Measurements from ENCODE around the gene BBLN. TPM values are rescaled to one million over a fixed set of nuclear protein-coding genes. Genes with fewer than 3 reads are reported as not detected.

The BBLN gene
- total RNA-seq, 1 experiment from 2014 or later: 74.9 TPM

DNA sequence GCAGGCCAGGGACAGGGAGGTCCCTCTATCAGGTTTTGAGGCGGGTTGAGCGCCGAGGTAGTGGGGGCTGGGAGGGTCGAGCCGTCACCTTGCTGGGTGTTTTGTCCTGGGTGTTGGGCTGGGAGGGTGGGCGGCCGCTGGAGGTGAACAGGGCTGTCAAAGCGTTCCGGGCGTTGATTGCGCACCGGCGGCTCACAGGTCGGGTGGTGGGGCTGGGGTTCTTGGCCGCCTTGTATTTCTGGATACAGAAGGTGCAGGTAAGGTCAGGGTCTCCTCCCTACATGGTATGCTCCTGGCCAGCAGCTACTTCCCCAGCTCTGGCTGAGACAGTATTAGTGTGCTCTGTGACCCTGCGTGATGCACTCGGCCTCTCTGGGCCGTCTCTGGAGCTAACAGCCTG, 6.1 kb downstream of the BBLN start:
- no peak overlapping the region for H3K27ac ChIP-seq (ENCODE audit: insufficient read length, low read depth, low read length)
- no peak overlapping the region for H2AK5ac ChIP-seq (ENCODE audit: insufficient read length, low read length)
- no peak overlapping the region for H4K5ac ChIP-seq (ENCODE audit: insufficient read length, low read depth, low read length)
- no peak overlapping the region for H3K18ac ChIP-seq (ENCODE audit: insufficient read length, low read depth, low read length)
- no peak overlapping the region for H2BK15ac ChIP-seq (ENCODE audit: low read depth, low read length)
- H3K4ac ChIP-seq (ENCODE audit: low read depth, low read length): no peak overlapping the region
- no peaks in the 10 kb centered on the region for H4K20me1 ChIP-seq (ENCODE audit: control insufficient read depth, insufficient read depth, insufficient read length)
- DNase-seq: no peak
- no peak overlapping the region for H3K4me2 ChIP-seq (ENCODE audit: insufficient read depth, insufficient read length, low read length)
- H2AFZ ChIP-seq (ENCODE audit: low read length): no peak overlapping the region
- H2BK12ac ChIP-seq (ENCODE audit: insufficient read length, low read depth, low read length): no peak overlapping the region
- H2BK20ac ChIP-seq (ENCODE audit: low read depth, low read length, poor library complexity, severe bottlenecking): no peak overlapping the region
- no peaks in the 10 kb centered on the region for H3K79me1 ChIP-seq (ENCODE audit: insufficient read depth, low read depth, low read length, poor library complexity, severe bottlenecking)
- no peaks in the 10 kb centered on the region; the same call in 1 of the 2 replicates for H3K4me1 ChIP-seq (ENCODE audit: insufficient read depth, low read length)
- H3K79me2 ChIP-seq (ENCODE audit: insufficient read depth, low read length): no peaks in the 10 kb centered on the region
- no peak overlapping the region for H3K56ac ChIP-seq (ENCODE audit: insufficient read length, low read depth, low read length)
- TF ChIP-seq, protein P1, sequence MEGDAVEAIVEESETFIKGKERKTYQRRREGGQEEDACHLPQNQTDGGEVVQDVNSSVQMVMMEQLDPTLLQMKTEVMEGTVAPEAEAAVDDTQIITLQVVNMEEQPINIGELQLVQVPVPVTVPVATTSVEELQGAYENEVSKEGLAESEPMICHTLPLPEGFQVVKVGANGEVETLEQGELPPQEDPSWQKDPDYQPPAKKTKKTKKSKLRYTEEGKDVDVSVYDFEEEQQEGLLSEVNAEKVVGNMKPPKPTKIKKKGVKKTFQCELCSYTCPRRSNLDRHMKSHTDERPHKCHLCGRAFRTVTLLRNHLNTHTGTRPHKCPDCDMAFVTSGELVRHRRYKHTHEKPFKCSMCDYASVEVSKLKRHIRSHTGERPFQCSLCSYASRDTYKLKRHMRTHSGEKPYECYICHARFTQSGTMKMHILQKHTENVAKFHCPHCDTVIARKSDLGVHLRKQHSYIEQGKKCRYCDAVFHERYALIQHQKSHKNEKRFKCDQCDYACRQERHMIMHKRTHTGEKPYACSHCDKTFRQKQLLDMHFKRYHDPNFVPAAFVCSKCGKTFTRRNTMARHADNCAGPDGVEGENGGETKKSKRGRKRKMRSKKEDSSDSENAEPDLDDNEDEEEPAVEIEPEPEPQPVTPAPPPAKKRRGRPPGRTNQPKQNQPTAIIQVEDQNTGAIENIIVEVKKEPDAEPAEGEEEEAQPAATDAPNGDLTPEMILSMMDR (conservative IDR thresholded peaks at IDR 0.05): no peak
- H3K9me3 ChIP-seq (ENCODE audit: control insufficient read depth, low read depth, low read length): no peaks in the 10 kb centered on the region
- H3K4me1 Mint-ChIP-seq: peaks cover 1% of the 10 kb centered on the region in 2 experiments
- H2BK120ac ChIP-seq (ENCODE audit: low read depth, low read length, poor library complexity, severe bottlenecking): no peak overlapping the region
- no peak overlapping the region for H3T11ph ChIP-seq (ENCODE audit: low read length)
- H3K9ac ChIP-seq (ENCODE audit: extremely low read depth, insufficient read length, low read length): no peak overlapping the region
- no CpG with 5 or more reads among the region's 18 CpGs for WGBS (ENCODE audit: extremely low coverage, insufficient read length, low lambda C conversion rate)
- H2BK5ac ChIP-seq (ENCODE audit: insufficient read length, low read length): no peak overlapping the region
- H3K27ac Mint-ChIP-seq: no peak overlapping the region
- H3K14ac ChIP-seq (ENCODE audit: insufficient read depth, low read length): no peak overlapping the region
- H3K27me3 Mint-ChIP-seq (ENCODE audit: low read depth): no peaks in the 10 kb centered on the region
- no peaks in the 10 kb centered on the region for H3K9me3 Mint-ChIP-seq
- H3K23me2 ChIP-seq (ENCODE audit: insufficient read length, low read depth, low read length, poor library complexity, severe bottlenecking): no peaks in the 10 kb centered on the region
- H3K36me3 Mint-ChIP-seq (ENCODE audit: insufficient read depth in 1 of 3, low read depth in 3 of 3): peaks cover 23 to 77% (median 53%) of the 10 kb centered on the region in 3 experiments
- H4K91ac ChIP-seq (ENCODE audit: insufficient read length, low read depth, low read length): no peak overlapping the region
- no peak overlapping the region for H3K23ac ChIP-seq (ENCODE audit: insufficient read length, low read depth, low read length)
- no peaks in the 10 kb centered on the region for H3K27me3 ChIP-seq (ENCODE audit: insufficient read depth, low read length)
- no peak overlapping the region; a peak in 1 of 5 replicates for H3K4me3 Mint-ChIP-seq
- H4K8ac ChIP-seq (replicated peaks; ENCODE audit: insufficient read length, low read depth, low read length): no peak overlapping the region
